A673 (cell line): ENCODE data around the gene PLEKHF1.

Experiments used
- EZH2 ChIP-seq: fragments of 200-600 bp; sonication (generic); IDR thresholded peaks from 2 replicates; pipeline ENCODE4 v1.6.1; 2017; ENCODE audit warnings: borderline replicate concordance, low read depth, mild to moderate bottlenecking, mixed read lengths, antibody characterized with exemption, low read length; ENCODE audit not compliant: poor library complexity, severe bottlenecking
- TF ChIP-seq, protein P1 (sequence below): fragments of 300-800, 200-600 bp; sonication (generic); conservative IDR thresholded peaks from 2 replicates; pipeline ENCODE4 v1.5.1; 2017; ENCODE audit warnings: low read depth, mild to moderate bottlenecking, antibody characterized with exemption, low read length, moderate library complexity, mixed read lengths

DNA sequence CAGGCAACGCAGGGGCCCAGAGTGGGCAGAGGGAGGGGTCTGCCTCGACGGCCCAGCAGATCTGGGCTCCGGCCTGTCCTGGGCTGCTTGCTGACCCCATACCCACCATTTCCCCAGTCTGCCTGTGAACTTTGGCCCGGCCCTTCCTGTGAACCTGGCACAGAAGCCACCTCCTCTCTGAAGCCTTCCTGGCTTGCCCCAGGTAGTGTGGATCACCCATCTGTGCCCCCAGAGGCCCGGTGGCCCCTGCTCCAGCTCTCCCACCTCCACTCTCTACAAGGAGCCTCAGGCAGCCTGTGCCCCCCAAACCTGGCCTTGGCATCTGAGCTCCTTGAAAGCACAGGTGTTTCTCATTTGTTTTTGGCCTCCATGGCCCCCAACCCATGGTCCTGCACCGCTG is 15.7 kb downstream of the PLEKHF1 start:
- TF ChIP-seq, protein P1, sequence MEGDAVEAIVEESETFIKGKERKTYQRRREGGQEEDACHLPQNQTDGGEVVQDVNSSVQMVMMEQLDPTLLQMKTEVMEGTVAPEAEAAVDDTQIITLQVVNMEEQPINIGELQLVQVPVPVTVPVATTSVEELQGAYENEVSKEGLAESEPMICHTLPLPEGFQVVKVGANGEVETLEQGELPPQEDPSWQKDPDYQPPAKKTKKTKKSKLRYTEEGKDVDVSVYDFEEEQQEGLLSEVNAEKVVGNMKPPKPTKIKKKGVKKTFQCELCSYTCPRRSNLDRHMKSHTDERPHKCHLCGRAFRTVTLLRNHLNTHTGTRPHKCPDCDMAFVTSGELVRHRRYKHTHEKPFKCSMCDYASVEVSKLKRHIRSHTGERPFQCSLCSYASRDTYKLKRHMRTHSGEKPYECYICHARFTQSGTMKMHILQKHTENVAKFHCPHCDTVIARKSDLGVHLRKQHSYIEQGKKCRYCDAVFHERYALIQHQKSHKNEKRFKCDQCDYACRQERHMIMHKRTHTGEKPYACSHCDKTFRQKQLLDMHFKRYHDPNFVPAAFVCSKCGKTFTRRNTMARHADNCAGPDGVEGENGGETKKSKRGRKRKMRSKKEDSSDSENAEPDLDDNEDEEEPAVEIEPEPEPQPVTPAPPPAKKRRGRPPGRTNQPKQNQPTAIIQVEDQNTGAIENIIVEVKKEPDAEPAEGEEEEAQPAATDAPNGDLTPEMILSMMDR: no peak
- TF ChIP-seq EZH2: no peak
